HCT116 (cell line): ENCODE measurements around the gene TMEM54. TPM values are rescaled to one million over a fixed set of nuclear protein-coding genes. Genes with fewer than 3 reads are reported as not detected.

Experiments
- ATAC-seq: fragments of 200-7000 bp; cut with Tn5 transposase; 2 replicates; pipeline ENCODE4 v1.9.1; 2020; ENCODE audit warnings: mild to moderate bottlenecking, moderate library complexity
- BruUV-seq: library from RNA; stranded (reverse); fragments of 400-500 nt; replicated peaks from 2 replicates; lab custom pipeline; 2021; lab: Mats Ljungman, UMichigan
- CTCF ChIA-PET: fragments of 300-600 bp; sonication (Branson Sonifier 250); formaldehyde crosslinking; loops from one replicate; lab custom pipeline; 2021; ENCODE audit warnings: antibody characterized with exemption; lab: Charles Lee
- POLR2A ChIA-PET: fragments of 300-600, 350-600 bp; sonication (Branson Sonifier 250); formaldehyde crosslinking; loops from one replicate; lab custom pipeline; 2021; ENCODE audit warnings: antibody characterized with exemption; lab: Charles Lee
- RAD21 ChIA-PET, 2 experiments: fragments of 300-600 bp; sonication (Branson Sonifier 250); formaldehyde crosslinking; loops; one replicate each; lab custom pipeline; 2023; ENCODE audit warnings: low total read pairs in 2 of 2; ENCODE audit not compliant: uncharacterized antibody in 2 of 2, unreplicated experiment in 2 of 2, low non-redundant PET in 1 of 2; lab: Charles Lee
- DNase-seq: peaks from one replicate; pipeline ENCODE4 v3.0.0-alpha.2; 2010; ENCODE audit warnings: low read depth, low spot score
- H2AFZ ChIP-seq: fragments of 200-600 bp; shearing (Covaris generic), sonication (generic); 2 replicates; pipeline ENCODE4 v1.6.1; 2017; ENCODE audit warnings: low read depth, mixed run types, mixed read lengths, antibody characterized with exemption, low read length; ENCODE audit not compliant: poor library complexity, severe bottlenecking
- H3K27ac ChIP-seq: 2 replicates; pipeline ENCODE4 v1.5.1; 2012; ENCODE audit warnings: low read depth, low read length
- H3K27me3 ChIP-seq: fragments of 200-600 bp; sonication (generic); 2 replicates; pipeline ENCODE4 v1.6.1; 2016; ENCODE audit warnings: mixed run types, low read length, mixed read lengths; ENCODE audit not compliant: insufficient read depth
- H3K36me3 ChIP-seq, 2 experiments: fragments of 200-500 bp in 1 of 2; fragments of 200-600 bp in 1 of 2; sonication (Bioruptor generic) in 1 of 2; sonication (generic) in 1 of 2; 2 replicates each; pipeline versions ENCODE4 v1.5.1 to v1.6.1; 2014 to 2016; ENCODE audit warnings: low read length in 2 of 2, inconsistent platforms in 1 of 2, mixed read lengths in 1 of 2, mixed run types in 1 of 2; ENCODE audit not compliant: insufficient read depth in 2 of 2, control insufficient read depth in 1 of 2
- H3K4me1 ChIP-seq, 2 experiments: fragments of 200-600 bp in 1 of 2; sonication (generic) in 1 of 2; 2 replicates each; pipeline versions ENCODE4 v1.5.1 to v1.6.1; 2012 to 2017; ENCODE audit warnings: low read length in 2 of 2, inconsistent platforms in 1 of 2, mild to moderate bottlenecking in 1 of 2, mixed read lengths in 1 of 2, mixed run types in 1 of 2, moderate library complexity in 1 of 2; ENCODE audit not compliant: insufficient read depth in 2 of 2, control insufficient read depth in 1 of 2
- H3K4me2 ChIP-seq: fragments of 200-600 bp; sonication (generic); 2 replicates; pipeline ENCODE4 v1.6.1; 2017; ENCODE audit warnings: mixed run types, low read length, mixed read lengths
- H3K4me3 ChIP-seq, 2 experiments: fragments of 200-600 bp in 1 of 2; sonication (generic) in 1 of 2; replicated peaks in 1 of 2; 2 replicates each; pipeline ENCODE4 v1.5.1; 2011 to 2016; ENCODE audit warnings: low read length in 2 of 2, control low read depth in 1 of 2, low read depth in 1 of 2, mild to moderate bottlenecking in 1 of 2, mixed read lengths in 1 of 2, mixed run types in 1 of 2
- H3K79me2 ChIP-seq: fragments of 200-600 bp; sonication (generic); 2 replicates; pipeline ENCODE4 v1.6.1; 2017; ENCODE audit warnings: mild to moderate bottlenecking, mixed run types, low read length, moderate library complexity, mixed read lengths; ENCODE audit not compliant: insufficient read depth
- H3K9ac ChIP-seq: fragments of 200-600 bp; sonication (generic); 2 replicates; pipeline ENCODE4 v1.6.1; 2016; ENCODE audit warnings: low read length, mixed read lengths
- H3K9me2 ChIP-seq: fragments of 200-600 bp; sonication (generic), shearing (Covaris generic); 2 replicates; pipeline ENCODE4 v1.6.1; 2017; ENCODE audit warnings: mixed run types, mild to moderate bottlenecking, moderate library complexity; ENCODE audit not compliant: insufficient read depth
- H3K9me3 ChIP-seq, 2 experiments: fragments of 200-500 bp in 1 of 2; fragments of 200-600 bp in 1 of 2; sonication (Bioruptor generic) in 1 of 2; sonication (generic) in 1 of 2; 2 replicates each; pipeline ENCODE4 v1.6.1; 2014 to 2017; ENCODE audit warnings: low read length in 2 of 2, mixed read lengths in 2 of 2, inconsistent platforms in 1 of 2, low read depth in 1 of 2, mild to moderate bottlenecking in 1 of 2, mixed run types in 1 of 2, moderate library complexity in 1 of 2; ENCODE audit not compliant: control insufficient read depth in 1 of 2, insufficient read depth in 1 of 2
- H4K20me1 ChIP-seq: fragments of 200-600 bp; sonication (generic), shearing (Covaris generic); 2 replicates; pipeline ENCODE4 v1.6.1; 2017; ENCODE audit warnings: mixed run types, mild to moderate bottlenecking, moderate library complexity; ENCODE audit not compliant: insufficient read depth
- CBX3 ChIP-seq: IDR thresholded peaks from 2 replicates; pipeline ENCODE4 v1.6.1; 2012; ENCODE audit warnings: low read depth
- CEBPB ChIP-seq: IDR thresholded peaks from 2 replicates; pipeline ENCODE4 v1.6.1; 2012; ENCODE audit warnings: low read depth
- CTCF ChIP-seq, 3 experiments: fragments of 200-600 bp in 1 of 3; sonication (generic) in 1 of 3; IDR thresholded peaks in 2 of 3; conservative IDR thresholded peaks in 1 of 3; 2 replicates each; pipeline ENCODE4 v1.5.1; 2012 to 2017; ENCODE audit warnings: low read depth in 2 of 3, low read length in 2 of 3, antibody characterized with exemption in 1 of 3, borderline replicate concordance in 1 of 3, control low read depth in 1 of 3, mild to moderate bottlenecking in 1 of 3, mixed read lengths in 1 of 3, mixed run types in 1 of 3, moderate library complexity in 1 of 3; ENCODE audit not compliant: insufficient read depth in 1 of 3
- EZH2 ChIP-seq: fragments of 200-600 bp; sonication (generic); IDR thresholded peaks from 2 replicates; pipeline ENCODE4 v1.6.1; 2017; ENCODE audit warnings: antibody characterized with exemption, mixed run types
- FOSL1 ChIP-seq: IDR thresholded peaks from 2 replicates; pipeline ENCODE4 v1.6.1; 2012; ENCODE audit warnings: low read depth
- JUND ChIP-seq: IDR thresholded peaks from 2 replicates; pipeline ENCODE4 v1.6.1; 2012
- MAX ChIP-seq: IDR thresholded peaks from 2 replicates; pipeline ENCODE4 v1.6.1; 2012
- POLR2A ChIP-seq: IDR thresholded peaks from 2 replicates; pipeline ENCODE4 v1.7.0; 2011; ENCODE audit warnings: borderline replicate concordance; ENCODE audit not compliant: insufficient read depth, insufficient read length; ENCODE audit errors: extremely low read depth
- POLR2AphosphoS5 ChIP-seq: IDR thresholded peaks from 2 replicates; pipeline ENCODE4 v1.6.1; 2011; ENCODE audit warnings: mild to moderate bottlenecking, low read depth, low read length, moderate library complexity
- RAD21 ChIP-seq: IDR thresholded peaks from 2 replicates; pipeline ENCODE4 v1.6.1; 2012; ENCODE audit warnings: low read depth, mild to moderate bottlenecking
- REST ChIP-seq: IDR thresholded peaks from 2 replicates; pipeline ENCODE4 v1.6.1; 2012; ENCODE audit warnings: low read depth
- SIN3A ChIP-seq: IDR thresholded peaks from 2 replicates; pipeline ENCODE4 v1.6.1; 2012; ENCODE audit warnings: low read depth
- SP1 ChIP-seq: IDR thresholded peaks from 2 replicates; pipeline ENCODE4 v1.6.1; 2012; ENCODE audit warnings: low read depth
- SRF ChIP-seq: IDR thresholded peaks from 2 replicates; pipeline ENCODE4 v1.6.1; 2012; ENCODE audit warnings: low read depth
- TCF7L2 ChIP-seq: IDR thresholded peaks from 2 replicates; pipeline ENCODE4 v1.7.0; 2011; ENCODE audit warnings: borderline replicate concordance, inconsistent platforms; ENCODE audit not compliant: insufficient read depth, insufficient read length; ENCODE audit errors: extremely low read depth
- YY1 ChIP-seq: IDR thresholded peaks from 2 replicates; pipeline ENCODE4 v1.6.1; 2011; ENCODE audit warnings: low read length, low read depth, moderate library complexity, mild to moderate bottlenecking; ENCODE audit not compliant: insufficient replicate concordance; ENCODE audit errors: extremely low read depth
- ZBTB33 ChIP-seq: IDR thresholded peaks from 2 replicates; pipeline ENCODE4 v1.6.1; 2011; ENCODE audit warnings: mild to moderate bottlenecking, low read length, moderate library complexity; ENCODE audit not compliant: insufficient replicate concordance; ENCODE audit errors: extremely low read depth
- ZNF274 ChIP-seq: fragments of 200-500 bp; sonication (Bioruptor generic); IDR thresholded peaks from 2 replicates; pipeline ENCODE4 v1.6.1; 2014; ENCODE audit warnings: mild to moderate bottlenecking, low read depth, low read length, inconsistent platforms
- intact Hi-C: fragments of 100-400 bp; cut with micrococcal nuclease; formaldehyde crosslinking; loops from 2 replicates; pipeline ENCODE4 v1.10.0; 2022
- total RNA-seq: library from RNA; stranded (reverse); gene quantifications from one replicate; pipeline ENCODE4 v1.2.1, GENCODE V29; 2021; ENCODE audit not compliant: unreplicated experiment
- TF ChIP-seq, protein P1 (sequence below): IDR thresholded peaks from 2 replicates; pipeline ENCODE4 v1.6.1; 2012

The TMEM54 gene
- total RNA-seq, 1 experiment from 2014 or later: 121 TPM

DNA sequence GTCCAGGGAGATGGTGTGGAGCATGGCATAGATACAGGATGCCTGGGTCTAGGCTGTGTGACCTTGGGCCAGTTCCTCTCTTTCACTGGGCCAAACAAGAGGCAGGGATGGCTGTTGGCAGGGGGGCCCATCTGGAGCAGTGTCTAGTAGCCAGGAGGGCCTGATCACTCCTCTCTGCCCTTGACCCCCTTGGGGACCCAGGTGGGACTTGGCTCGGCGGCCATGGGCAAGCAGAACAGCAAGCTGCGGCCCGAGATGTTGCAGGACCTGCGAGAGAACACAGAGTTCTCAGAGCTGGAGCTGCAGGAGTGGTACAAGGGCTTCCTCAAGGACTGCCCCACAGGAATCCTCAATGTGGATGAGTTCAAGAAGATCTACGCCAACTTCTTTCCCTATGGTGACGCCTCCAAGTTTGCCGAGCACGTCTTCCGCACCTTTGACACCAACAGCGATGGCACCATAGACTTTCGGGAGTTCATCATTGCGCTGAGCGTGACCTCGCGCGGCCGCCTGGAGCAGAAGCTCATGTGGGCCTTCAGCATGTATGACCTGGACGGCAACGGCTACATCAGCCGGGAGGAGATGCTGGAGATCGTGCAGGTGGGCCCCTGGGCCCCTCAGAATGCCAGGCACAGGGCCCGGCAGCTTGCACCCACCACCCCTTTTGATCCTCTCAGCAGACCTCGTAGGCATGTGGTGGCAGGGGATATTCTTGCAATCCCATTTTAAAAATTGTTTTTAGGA lies 12.3 kb downstream of the TMEM54 start:
- TF ChIP-seq TCF7L2 (no peak), CEBPB (no peak), SRF (no peak), ZNF274 (no peak), FOSL1 (no peak), SIN3A (no peak), CTCF (IDR thresholded peaks at IDR 0.05 in 2 of 3, conservative IDR thresholded peaks at IDR 0.05 in 1 of 3; ENCODE audit: borderline replicate concordance in 1 of 3, insufficient read depth in 1 of 3, low read depth in 2 of 3, low read length in 2 of 3) (no peak), CBX3 (no peak), JUND (no peak), ZBTB33 (no peak), RAD21 (no peak), REST (no peak), POLR2AphosphoS5 (no peak), YY1 (no peak), MAX (no peak), SP1 (no peak), EZH2 (no peak), POLR2A (no peak)
- TF ChIP-seq, protein P1, sequence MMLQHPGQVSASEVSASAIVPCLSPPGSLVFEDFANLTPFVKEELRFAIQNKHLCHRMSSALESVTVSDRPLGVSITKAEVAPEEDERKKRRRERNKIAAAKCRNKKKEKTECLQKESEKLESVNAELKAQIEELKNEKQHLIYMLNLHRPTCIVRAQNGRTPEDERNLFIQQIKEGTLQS: no peak
- peaks cover 0 to 13% of the 10 kb centered on the region in 2 experiments; a peak in 1 of 4 replicates for H3K4me1 ChIP-seq
- POLR2A ChIA-PET: no interaction called here
- CTCF ChIA-PET: interaction anchor here (1.3 to 1.4 kb wide), 2 partner anchors 12 to 197 kb away, joined by 3 read pairs; no protein-coding TSS in a partner anchor
- no peak overlapping the region for H3K4me3 ChIP-seq
- intact Hi-C loops: no loop called here
- H3K27me3 ChIP-seq: no peaks in the 10 kb centered on the region
- BruUV-seq: no TSS peak
- RAD21 ChIA-PET: no interaction called here
- DNase-seq (no peak), ATAC-seq (no peak)
- no peaks in the 10 kb centered on the region for H3K79me2 ChIP-seq
- no peaks in the 10 kb centered on the region for H4K20me1 ChIP-seq
- H3K36me3 ChIP-seq: no peaks in the 10 kb centered on the region
- no peaks in the 10 kb centered on the region for H3K9me2 ChIP-seq
- no peak overlapping the region for H3K9ac ChIP-seq
- H3K9me3 ChIP-seq: no peaks in the 10 kb centered on the region
- H3K4me2 ChIP-seq: no peak overlapping the region
- H2AFZ ChIP-seq: no peak overlapping the region
- no peak overlapping the region for H3K27ac ChIP-seq
